Stimulated activated CD4-positive, alpha-beta T cell treated with anti-CD3 and anti-CD28 coated beads, Interleukin-2, amount 100 ng/mL, for 48 hours (primary cell): ENCODE measurements around the gene FAM200C.

Source experiments
- DNase-seq, 2 donors: peaks; one replicate each; pipeline ENCODE4 v3.0.0-alpha.2; 2020

FAM200C gene

DNA sequence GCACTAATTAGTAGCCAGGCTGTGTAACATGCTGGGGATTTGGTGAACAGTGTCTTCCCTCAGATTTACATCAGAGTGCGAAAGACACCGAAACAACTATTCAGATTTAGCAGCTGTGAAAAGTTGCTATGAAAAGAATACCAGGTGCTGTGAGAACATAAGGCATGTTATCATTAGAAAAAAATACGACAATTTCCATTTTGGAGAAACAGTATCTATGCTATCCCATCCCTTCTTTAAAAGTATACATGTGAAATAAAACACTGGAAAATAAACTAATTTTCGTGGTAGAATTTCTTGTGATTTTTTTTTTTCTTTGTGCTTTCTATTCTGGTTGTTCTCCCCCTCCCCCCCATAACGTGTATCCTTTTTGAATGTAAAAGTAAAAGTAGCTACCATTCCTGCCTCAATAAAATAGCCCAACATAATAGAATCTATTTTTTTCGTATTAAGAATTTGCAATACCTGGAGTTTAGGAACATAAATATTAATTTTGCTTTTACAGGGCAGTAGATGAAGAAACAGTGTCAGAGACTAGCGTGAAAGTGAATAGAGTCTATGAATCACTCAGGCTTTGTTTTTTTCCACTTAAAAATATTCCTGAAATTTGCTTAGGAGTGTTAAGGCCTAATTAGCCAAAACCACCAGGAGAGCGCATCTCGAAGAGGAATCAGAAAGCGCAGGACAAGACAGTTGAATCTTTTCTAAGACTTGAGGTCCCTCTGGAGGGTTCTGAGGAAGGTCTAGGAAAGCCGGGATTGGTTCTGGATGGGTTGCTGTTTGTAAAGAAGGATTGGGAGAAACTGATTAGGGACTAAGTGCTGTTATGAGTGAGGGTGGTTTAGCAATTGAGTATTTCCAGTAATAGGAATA lies 19.8 kb upstream of the FAM200C start:
- DNase-seq = no peak

DNA sequence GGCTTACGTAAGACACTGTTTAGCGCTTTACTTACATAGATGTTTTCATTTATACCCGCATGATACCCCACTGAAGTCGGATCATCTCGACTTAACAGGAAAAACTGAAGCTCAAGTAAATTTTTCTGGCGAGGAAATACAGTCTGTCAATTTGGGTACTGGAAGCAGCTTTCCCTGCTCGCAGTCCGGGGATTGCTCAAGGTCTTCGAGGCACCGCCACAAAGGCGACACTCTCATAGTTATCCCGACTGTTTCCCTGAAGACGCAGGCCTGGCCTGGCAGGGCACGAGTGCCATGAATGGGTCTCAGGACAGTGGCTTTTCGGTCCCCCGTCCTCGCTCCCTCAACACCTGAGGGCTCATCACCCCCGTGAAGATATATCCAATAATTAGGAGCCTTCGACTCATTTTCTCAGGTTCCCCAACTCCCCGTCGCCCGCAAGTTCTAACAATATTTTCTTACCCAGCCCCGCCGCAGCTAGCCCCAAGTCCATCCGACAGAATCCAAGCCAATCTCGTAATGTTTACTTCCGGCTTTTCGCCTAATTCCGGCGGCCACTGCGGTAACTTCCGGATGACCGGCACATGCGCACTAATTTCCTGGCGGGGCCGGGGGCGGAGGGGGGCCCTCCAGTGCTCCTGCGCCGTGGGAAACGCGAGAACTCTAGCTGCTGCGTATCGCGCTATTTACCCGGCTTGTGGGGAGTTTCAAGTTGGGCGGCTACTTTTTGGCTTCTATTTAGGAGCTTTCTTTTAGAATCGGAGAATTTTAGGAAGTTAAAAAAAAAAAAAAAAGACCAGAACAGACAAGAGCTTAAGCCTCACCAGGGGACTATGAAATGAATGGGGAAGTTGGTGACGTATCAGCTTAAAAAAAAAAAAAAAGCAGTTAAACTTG lies 19.0 kb upstream of the FAM200C start, which contains the start of gene SLU7:
TSS of gene SLU7 (minus strand) at position 521 of the 897 bp plus-strand sequence. CDS start 3,787 bp downstream, outside the sequence.
- DNase-seq = peak; percentile 88 to 91

DNA sequence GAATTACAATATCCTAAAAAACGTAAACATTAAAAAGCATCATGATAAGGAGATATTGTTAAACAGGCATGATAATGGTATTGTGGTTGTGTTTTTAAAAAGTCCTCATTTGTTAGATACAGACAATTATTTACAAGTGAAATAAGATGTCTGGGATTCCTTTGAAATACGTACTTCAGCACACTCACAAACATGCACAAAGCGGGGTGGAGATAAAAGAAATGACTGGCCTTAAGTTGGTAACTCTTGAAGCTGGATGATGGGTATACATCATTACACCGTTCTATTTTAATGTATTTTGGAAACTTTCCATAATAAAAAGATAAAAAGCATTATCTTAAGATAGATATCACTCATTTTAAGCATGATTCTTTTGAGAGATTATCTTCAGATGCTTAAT lies 1.0 kb downstream of the FAM200C start:
- no peak for DNase-seq

DNA sequence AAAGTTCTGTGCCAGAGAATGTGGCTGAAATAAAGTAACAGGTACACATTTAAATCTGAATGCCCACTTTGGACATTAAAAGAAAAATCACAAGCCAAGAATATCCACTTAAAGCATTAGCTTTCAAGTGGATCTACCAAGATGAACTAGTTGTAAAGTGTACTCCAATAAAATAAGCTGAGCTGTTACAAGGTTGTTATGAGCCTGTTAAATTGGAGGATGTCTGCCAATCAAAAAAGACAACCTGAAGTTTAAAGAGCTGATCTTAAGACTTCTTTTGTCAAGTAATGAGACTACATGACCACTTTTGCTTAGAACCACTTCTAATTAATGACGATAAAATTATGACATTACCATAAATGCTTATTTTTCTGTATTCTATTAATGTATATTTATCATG lies 2.4 kb downstream of the FAM200C start:
- no peak for DNase-seq

DNA sequence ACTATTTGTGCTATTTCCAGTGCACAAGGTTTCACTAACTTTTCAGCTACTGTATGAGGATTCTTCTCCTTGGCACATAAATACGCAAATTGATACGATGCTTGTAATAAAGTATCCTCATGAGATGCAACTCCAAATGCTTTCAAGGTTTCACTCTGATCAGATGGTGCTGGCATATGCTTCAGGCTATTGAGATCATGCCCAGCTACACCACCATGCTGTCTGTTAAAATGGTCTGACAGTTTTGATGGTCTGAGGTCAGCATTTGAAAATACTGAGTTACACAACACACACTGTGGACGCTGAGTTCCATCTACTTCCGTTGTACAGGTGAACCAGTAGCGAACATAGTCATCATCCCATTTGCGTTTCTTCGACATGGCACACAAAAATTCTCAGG lies 4.7 kb downstream of the FAM200C start:
- no peak for DNase-seq

DNA sequence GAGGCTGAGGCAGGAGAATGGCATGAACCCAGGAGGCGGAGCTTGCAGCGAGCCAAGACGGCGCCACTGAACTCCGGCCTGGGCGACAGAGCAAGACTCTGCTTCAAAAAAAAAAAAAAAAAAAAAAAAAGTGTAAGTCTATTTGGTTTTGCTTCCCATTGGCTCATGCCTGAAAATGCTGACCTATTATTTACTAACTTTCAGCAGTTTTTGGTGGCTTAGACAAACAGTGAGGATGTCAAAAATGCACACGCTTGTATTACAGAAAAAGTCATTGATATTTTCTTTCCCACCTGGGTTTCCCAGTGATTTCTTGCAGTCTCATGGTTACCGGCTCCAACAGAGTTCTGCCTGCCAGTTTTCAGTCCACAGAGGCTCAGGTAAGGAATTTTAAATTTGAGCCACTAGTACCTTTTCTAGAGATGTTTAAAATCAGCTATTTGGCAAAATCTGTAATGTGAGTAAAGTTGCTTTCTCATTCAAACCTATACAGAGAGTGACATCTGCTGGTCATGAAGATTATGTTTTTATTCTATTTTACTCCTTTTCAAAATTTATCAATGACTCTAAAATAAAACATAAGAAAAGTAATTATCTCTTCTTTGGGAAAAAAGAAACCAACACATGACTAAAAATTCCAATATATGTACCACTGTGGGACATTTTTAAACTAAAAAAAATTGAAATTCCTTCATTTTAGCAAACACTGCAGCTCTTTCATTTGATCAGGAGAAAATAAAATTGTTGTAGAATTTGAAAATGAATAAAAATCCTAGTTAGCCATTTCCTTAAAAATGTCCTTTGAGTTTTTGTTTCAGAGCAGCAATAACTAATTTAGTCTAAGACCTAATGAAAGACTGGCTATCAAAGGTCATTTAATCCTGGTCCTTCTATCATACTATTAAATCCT lies 8.8 kb downstream of the FAM200C start:
- DNase-seq = no peak

DNA sequence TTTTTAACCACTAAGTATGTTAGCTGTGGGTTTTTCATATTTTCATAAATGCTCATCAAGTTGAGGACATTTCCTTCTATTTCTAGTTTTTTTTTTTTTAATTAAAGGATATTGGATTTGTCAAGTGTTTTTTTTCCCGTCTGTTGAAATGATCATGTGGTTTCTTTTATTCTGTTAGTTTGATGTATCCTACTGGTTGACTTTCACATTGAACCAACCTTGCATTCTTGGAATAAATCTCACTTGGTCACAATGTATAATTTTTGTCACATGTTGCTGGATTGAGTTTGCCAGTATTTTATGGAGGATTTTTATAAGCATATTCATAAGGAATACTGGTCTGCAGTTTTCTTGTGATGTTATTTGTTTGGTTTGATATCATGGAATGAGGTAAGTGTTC lies 12.4 kb downstream of the FAM200C start:
- no peak for DNase-seq

DNA sequence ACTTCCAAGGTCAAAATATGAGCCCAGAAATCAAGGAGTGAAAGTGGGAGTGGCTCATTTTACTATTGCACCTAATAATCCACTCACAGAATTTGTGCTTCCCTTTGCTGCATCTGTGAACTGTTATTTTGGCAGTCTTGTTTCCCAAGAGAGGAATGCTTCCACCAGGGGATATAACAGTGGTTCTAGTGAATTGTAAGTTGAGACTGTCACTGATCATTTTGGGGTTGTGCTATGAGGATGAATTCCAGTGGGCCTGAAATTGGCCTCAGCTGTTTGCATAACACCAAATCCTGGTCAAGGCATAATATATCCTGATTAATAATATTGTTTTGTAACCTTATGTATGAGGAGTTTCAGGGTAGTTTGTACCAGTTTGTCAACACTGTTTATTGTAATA lies 14.4 kb downstream of the FAM200C start:
- no peak for DNase-seq

DNA sequence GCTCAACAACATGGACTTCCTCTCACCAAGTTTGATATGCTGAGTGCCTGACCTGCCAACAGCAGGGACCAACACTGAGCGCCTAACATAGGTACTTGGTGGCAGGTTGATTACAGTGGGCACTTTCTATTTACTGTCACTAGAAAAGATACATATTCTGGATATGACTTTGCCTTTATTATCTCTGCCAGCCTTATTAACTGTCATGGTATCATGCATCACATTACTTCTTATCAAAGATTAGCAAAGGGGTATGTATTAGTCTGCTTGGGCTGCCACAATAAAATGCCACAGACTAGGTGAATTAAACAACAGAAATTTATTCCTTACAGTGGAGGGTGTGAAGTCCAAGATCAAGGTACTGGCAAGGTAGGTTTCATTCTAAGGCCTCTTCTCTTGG lies 15.2 kb downstream of the FAM200C start:
- no peak for DNase-seq

DNA sequence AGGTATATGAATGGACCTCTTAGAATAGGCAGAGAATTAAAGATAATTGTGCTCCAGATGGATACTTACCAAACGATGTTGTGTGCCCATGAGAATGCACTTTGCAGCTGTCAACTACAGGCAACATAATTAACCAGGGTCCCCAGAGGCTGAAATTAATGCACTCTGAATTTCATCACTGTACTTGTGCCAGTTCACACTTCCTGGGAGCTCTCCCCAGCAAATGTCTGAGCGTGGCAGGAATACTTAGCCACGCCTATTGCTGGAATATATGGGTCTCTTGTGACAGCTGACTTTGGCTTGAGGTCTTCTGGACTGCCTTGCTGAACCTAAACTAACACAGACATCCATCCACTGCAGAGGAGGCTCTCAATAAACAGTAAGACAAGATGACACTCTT lies 17.5 kb downstream of the FAM200C start:
- DNase-seq = no peak

DNA sequence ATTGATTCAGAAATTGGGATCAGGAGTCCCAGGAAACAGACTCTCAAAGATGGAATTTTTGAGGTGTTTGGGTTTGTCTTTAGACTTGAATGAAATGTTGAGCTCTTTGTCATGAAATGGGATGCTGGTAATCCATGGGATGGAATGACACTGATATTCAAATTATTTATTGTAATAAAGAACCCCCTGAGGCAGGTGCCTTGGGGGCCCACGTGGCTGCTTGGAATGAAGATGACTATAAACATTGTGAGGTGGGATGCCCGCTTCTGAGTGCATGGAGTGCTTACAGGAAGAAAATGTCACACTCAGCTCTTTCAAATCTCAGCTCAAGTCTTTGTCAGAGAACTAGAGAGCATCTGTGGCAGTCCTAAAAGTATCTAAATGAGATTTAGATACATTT lies 19.8 kb downstream of the FAM200C start:
- DNase-seq = no peak

DNA sequence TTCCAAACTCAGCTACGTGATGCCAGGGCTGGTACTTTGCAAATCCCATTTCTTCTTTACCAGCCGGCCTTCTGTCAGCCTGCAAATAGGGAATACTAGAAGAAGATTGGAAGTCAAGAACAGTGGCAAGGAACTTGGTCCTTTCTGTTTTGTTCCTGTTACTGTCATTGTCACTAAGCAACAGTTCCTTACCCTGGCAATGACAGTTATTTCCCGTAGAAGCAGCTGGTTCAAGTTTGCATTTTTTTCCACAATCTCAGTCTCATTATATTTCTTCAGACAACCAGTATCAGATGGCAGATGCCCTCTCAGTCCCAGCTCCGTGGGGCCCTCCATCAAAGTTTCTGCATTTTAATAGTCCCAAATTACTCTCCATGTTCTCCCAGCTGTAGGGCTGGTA lies 20.3 kb downstream of the FAM200C start:
- DNase-seq = no peak

DNA sequence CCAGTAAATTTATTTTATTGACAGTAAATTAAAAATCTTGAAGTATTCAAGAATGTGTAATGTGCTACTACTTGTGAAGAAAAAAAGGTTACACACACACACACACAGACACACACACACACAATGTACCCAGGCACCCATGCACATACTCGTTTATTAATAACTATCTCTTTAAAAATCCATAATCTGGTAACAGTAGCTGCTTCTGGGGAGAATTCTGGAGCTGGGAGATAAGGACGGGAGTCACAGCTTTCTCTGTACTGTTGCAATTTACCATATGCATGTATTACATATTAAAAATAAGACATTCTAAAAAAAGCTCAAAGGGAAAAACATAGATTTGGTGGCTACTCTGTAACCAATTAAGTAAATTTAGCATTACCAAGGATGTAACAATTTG lies 21.5 kb downstream of the FAM200C start:
- no peak for DNase-seq

DNA sequence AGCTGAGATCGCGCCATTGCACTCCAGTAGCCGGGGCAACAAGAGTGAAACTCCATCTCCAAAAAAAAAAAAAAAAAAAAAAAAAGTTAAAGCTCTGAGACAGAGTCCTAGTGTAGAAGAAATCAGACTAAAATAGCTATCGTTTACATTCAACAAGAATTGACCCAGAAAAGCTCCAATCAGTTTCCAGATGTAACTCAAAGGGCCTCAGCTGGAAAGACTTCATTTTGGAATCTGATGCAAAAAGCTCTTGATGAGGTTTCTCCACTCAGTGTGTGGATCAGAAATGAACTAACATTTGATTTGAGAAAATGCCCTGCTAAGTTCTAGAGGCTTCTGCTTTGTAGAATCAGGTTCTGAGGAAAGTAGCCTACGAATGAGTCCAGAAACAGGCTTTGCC lies 22.2 kb downstream of the FAM200C start:
- no peak for DNase-seq

DNA sequence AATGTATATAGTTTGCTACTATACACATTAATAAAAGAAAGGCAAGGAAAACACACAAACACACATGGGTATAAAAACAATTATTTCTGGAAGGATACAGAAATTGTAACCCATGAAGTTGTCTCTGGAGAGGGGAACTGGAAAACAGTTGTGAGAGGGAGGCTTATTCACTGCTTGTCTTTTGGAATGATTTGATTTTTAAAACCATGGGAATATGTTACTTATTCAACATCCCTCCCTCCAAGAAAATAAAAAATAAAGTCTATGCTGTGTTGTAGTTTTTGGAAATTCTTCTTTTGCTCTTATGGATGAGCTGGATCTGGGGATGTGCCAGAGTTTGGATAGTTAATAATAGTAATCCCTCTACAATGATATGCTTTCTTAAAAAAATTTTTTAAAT lies 23.4 kb downstream of the FAM200C start:
- DNase-seq = no peak

DNA sequence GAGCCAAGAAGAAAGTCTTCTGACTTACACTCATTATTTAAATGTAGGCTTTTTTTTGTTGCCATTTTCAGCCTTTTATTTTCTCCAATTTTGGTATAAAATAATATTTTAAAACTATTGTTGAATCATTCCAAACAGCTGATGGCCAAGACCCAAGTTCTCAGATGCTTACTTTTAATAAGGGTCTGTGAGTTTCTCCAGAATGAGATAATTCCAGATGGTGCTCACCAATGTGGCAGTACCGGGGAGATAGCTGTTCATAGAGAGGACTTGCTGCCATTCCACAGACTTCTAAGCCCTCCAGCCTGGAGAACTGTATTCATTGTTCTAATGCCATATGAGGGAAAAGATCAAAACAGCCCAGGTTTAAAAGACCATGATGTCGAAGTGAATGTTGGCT lies 24.2 kb downstream of the FAM200C start:
- DNase-seq = no peak

DNA sequence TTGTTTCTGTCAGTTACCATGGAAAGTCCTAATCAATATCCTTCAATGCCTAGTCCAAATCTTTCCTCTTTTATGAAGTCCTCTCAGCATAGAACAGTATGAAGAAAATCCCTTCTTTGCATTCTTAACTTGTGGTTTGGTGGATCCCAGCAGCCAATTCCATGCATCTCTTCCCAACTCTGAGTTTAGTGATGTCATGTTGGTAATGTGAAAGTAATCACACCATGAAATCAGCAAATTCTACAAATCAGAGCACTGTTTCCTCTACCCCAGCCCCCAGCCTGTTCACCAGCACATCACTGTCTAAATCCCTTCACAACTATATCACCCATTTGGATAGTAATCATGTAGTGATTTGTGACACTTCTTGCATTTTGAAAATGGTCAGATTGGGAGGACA lies 24.7 kb downstream of the FAM200C start:
- no peak for DNase-seq

DNA sequence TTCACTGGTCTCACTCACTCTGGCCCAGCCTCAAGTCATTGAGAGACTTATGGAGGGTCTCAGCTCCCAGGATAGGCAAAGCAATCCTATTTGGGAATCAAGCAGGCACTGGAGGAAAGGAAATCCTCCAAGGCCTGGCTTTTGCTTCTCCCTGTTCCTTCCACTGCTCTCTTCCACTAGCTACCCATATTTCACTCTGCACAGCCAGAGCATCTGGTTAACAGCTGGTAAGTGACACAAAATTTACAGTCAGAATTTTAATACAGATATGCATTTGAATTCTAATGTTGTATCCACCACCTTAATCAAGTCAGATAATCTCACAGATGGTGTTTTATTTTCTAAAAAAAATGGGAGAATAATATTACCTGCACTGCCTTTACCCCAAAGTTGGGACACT lies 28.6 kb downstream of the FAM200C start:
- no peak for DNase-seq

DNA sequence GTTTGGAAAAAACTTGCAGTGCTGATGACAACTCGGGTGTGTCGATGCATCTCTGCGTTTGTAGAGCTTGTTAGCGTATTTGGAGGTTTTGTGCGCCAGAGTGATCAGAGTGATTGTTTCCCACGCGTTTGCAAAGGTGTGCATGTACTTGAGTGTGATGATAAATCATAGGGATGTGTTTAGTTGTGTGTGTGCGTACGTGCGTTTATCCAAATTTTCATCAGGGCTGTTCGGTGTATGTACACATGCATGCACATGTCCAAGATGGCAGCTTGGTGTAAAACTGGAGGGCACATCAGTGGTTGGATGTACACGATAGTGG lies 29.2 kb downstream of the FAM200C start:
- no peak for DNase-seq

DNA sequence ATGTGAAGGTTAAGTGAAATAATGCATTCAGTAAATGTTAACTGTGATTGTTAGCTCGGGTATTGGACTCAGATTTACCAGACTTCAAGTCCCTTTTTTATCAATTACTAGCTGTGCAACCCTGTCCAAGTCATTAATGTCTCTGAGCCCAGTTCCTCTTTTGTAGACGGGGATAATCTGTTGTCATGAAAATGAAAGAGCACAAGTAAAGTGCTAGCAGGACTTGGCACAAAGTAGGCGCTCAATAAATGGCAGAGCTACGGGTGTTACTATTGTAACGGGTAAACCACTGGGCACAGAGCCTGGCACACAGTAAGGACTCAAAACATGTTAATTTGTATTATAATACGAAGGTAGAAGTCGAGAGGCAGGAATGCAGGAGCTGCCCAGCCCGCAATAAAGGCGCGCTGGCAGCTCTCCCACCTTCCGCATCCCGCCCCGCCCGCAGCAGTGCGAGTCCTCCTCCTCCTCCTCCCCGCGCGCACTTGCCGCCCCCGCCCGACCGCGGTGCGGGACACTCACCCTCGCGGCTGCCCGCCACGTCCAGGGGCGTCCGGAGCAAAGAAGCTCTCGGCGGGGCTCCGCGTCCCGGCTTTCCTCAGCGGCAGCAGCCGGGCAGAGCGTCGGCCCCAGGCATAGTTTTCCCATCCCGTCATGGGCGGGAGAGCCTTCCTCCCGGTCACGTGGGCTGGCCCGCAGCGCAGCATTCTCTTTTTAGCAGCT lies 29.7 kb downstream of the FAM200C start, which contains the start of gene C1QTNF2:
TSS of gene C1QTNF2 (minus strand) at position 637 of the 723 bp plus-strand sequence. CDS start 15,615 bp downstream, outside the sequence.
- peak; percentile 3 to 8 for DNase-seq

DNA sequence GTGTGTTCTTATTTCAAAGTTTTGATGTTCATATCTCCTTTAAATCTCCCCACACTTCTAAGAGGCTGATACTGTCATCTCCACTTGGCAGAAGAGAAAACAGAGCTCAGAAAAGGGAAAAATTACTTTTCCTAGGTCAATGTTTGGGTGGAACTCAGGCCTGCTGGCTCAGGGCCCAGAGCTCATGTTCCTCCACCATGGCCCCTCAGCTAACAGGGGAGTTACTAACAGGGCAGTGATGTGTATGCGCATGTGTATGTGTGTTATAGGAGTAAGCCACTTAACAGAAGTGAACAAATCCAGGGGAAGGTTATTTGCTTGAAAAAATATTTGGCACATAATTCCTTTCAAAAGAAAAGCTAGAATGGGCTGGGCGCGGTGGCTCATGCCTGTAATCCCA lies 32.0 kb downstream of the FAM200C start:
- DNase-seq = no peak

DNA sequence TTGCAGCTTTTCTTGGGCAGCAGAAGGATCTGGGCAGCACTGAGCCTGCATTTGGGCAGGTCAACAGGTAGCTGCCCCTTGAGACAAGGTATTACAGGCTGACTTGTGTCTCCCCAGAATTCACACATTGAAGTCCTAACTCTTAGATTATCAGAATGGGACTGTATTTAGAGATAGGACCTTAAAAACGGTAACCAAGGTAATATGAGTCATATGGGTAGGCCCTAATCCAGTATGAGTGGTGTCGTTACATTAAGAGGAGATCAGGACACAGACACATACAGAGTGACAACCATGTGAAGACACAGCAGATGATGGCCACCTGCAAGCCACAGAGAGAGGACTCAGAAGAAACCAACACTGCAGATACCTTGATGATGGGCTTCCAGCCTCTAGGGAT lies 32.6 kb downstream of the FAM200C start:
- DNase-seq = no peak
